Measurements from ENCODE around the gene ATCAY.
"Not testable (repeated sequence)": the region's sequence is repeated elsewhere in the genome, so short reads cannot be mapped to it uniquely, and the experiment has no call there.

The ATCAY gene

DNA sequence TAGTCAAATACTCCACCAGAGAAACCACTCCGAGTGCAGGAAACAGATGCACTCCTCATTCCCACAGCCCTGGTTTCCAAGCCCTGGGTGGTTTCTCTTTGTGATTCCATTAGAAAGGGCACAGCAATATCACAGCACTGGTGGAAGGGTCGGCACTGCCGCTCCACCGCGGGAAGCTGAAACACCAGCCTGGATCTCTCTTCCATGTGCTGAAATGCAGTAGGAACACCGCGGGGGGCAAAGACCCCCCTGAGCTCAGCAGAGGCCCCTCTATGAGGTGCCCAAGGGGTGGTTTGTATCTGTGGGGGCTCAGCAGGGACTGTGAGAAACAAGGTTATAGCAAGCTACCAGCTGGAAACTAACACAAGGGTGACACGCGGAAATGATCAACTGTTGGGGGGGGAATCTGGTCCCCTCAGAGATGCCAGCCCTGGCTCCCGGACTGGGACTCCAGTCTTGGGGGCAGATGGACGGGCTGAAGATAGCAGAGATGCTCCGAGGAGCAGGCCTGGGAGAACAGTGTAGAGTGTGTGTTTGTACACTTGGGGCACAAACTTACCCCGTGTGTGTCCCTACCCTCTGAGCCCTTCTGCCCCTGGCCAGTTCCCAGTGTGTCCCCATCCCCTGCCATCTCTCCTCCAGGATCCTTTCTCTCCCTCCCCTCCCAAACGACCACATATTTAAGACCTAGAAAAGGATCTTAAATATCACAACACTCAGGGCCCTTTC, 13.4 kb upstream of the ATCAY start:
- TF ChIP-seq CTCF (IDR thresholded peaks at IDR 0.05; ENCODE audit: insufficient read depth, low read depth, low read length, missing control alignments): no peak
- DNase-seq (ENCODE audit: low read depth): no peak
- no peak overlapping the region for H3K4me3 ChIP-seq (ENCODE audit: low read depth, low read length)

DNA sequence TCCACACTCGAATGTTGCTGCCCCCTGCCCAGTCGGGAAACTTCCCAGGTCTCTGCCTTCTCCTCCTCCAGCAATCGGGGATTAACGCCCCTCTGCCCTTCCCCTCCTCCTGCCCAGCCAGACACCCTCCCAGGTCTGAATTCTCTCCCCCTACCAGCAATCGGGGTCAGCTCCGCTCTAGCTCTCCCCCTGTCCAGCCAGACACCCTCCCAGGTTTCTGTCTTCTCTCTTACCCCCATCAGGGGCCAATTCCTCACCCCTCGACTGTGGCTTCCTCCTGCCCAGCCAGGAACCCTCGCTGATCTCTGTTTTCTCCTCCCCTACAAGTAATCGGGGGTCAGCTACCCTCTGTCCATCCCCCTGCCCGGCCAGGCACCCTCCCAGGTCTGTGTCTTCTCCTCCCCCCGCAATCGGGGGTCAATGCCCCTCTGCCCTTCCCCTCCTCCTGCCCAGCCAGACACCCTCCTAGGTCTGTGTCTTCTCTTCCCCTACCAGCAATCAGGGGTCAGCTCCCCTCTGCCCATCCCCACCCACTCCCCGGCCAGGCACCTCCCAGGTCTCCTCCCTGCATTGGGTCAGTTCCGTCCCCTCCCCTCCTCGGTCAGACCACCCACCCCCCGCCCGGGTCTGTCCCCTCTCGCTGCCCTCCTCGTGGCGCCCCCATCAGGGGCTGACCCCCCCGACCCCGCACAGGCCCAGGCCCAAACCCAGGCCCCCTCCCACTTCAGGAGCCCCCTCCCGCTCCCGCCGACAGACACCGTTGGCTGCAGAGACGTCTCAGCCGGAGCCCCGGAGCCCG, 12.3 kb upstream of the ATCAY start:
- H3K4me3 ChIP-seq (ENCODE audit: low read depth, low read length): no peak overlapping the region
- DNase-seq (ENCODE audit: low read depth): no peak
- no peak for TF ChIP-seq CTCF (IDR thresholded peaks at IDR 0.05; ENCODE audit: insufficient read depth, low read depth, low read length, missing control alignments)

DNA sequence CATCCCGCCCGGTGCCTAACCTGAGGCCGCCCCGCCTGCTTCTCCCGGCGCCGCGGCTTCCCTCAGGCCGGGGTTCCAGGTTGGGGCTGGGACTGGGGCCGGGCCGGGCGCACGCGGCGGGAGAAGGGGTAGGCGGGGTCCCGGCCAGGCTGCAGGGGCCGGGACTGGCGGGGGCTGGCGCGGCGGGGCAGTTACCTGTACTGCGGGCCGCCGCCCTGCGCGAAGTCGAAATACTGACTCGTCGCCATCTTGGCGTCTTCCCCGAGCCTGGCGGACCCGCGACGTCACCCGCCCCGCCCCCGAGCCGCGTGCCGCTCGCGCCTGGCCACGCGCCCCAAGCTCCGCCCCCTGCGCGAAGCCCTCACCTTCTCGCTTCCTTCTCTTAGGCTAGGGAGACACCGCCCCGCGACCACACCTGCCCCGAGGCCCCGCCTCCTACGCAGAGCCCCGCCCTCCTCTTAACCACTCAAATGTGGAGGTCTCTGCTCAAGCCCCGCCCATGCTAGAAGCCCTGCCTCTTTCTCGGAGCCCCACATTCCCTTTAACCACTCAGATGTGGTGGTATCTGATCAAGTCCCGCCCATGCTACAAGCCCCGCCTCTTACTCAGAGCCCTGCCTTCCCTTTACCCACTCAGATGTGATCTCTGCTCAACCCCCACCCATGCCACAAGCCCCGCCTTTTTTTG, 11.6 kb upstream of the ATCAY start, which contains the start of gene ZFR2:
TSS of gene ZFR2 (minus strand) at position 269 of the 687 bp plus-strand sequence. CDS start at position 248, 21 bp downstream.
- H3K4me3 ChIP-seq (ENCODE audit: low read depth, low read length): no peak within 1 kb of the TSS
- no peak for DNase-seq (ENCODE audit: low read depth)
- no peak for TF ChIP-seq CTCF (IDR thresholded peaks at IDR 0.05; ENCODE audit: insufficient read depth, low read depth, low read length, missing control alignments)

- DNase-seq (ENCODE audit: low read depth): no peak
- TF ChIP-seq CTCF (IDR thresholded peaks at IDR 0.05; ENCODE audit: insufficient read depth, low read depth, low read length, missing control alignments): no peak
These were observed 7.3 kb upstream of the ATCAY start for GRCh38 chr19:3873151-3873550.

GRCh38 chr19:3874695-3875094, 5.8 kb upstream of the ATCAY start:
- not testable (repeated sequence) for DNase-seq (ENCODE audit: low read depth); H3K4me3 ChIP-seq (ENCODE audit: low read depth, low read length)

More at GRCh38 chr19:3873151-3873550, 7.3 kb upstream of the ATCAY start:
- H3K4me3 ChIP-seq (ENCODE audit: low read depth, low read length): no peak overlapping the region

DNA sequence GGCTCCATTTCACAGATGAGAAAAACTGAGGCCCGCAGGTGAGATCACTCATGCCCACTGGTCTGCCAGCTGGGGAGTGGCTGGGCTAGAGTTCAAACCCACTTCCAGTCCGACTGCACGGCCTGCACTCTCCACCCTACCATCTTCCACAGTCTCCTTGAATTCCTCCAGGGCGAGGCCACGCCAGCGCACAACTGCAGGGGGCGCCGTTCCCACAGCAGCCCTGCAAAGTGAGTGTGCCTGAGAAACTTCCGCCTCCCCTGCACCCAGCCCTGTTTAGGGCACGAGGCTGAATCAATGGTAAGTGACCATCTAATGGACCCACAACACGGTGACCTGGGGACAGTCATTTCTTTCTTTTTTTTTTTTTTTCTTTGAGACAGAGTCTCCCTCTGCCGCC, 829 bp upstream of the ATCAY start:
- H3K4me3 ChIP-seq (ENCODE audit: low read depth, low read length): no peak overlapping the region
- no peak for DNase-seq (ENCODE audit: low read depth)
- TF ChIP-seq CTCF (IDR thresholded peaks at IDR 0.05; ENCODE audit: insufficient read depth, low read depth, low read length, missing control alignments): no peak

Data from GM12865 (cell line).